ENCODE data around the gene SLC25A45. TPM values are rescaled to one million over a fixed set of nuclear protein-coding genes. Genes with fewer than 3 reads are reported as not detected.
"Not testable (repeated sequence)": the region's sequence is repeated elsewhere in the genome, so short reads cannot be mapped to it uniquely, and the experiment has no call there.

The SLC25A45 gene
- total RNA-seq, 1 donor from 2014 or later, result 4.6 TPM

DNA sequence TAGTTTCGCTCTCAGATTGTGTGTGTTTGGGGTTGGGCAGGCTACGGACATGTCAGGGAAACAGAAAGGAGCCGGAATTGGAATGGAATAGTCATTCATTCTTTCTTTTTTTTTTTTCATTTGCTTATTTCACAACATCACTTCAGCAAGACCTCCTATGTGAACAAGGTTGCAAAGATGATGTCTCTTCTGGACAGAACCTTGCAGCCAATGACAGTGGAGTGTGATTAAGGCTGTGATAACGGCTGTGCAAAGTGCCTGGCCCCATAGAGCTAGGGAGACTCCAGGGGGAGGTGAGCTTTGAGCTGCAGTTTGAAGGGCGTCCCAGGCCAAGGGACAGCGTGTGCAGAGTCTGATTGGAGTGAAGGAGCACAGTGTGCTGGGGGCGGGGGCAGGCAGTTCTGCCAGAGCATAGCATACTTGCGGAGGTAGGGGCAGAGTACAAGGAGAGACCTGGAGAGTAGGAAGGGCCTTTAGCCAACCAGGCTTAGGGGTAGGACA lies 24.5 kb downstream of the SLC25A45 start:
- no peak for DNase-seq

DNA sequence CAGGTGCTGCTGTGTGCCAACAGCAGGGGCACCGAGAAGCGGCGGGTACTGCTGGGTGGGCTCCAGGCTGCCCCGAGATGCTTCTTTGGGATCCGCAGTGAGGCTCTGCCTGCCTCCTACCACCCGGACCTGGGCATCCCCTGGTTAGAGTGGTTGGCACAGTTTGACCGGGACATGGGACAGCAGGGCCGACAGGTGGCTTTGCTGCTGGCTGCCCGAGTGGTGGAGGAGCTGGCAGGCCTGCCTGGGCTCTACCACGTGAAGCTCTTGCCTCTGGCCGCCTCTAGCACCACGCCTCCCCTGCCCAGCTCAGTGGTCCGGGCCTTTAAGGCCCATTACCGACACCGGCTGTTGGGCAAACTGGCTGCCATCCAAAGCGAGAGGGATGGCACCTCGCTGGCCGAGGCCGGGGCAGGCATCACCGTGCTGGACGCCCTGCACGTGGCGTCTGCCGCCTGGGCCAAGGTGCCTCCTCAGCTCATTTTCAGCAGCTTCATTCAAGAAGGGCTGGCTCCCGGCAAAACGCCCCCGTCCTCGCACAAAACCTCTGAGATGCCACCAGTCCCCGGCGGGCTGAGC lies 26.0 kb downstream of the SLC25A45 start:
- no peak for DNase-seq

DNA sequence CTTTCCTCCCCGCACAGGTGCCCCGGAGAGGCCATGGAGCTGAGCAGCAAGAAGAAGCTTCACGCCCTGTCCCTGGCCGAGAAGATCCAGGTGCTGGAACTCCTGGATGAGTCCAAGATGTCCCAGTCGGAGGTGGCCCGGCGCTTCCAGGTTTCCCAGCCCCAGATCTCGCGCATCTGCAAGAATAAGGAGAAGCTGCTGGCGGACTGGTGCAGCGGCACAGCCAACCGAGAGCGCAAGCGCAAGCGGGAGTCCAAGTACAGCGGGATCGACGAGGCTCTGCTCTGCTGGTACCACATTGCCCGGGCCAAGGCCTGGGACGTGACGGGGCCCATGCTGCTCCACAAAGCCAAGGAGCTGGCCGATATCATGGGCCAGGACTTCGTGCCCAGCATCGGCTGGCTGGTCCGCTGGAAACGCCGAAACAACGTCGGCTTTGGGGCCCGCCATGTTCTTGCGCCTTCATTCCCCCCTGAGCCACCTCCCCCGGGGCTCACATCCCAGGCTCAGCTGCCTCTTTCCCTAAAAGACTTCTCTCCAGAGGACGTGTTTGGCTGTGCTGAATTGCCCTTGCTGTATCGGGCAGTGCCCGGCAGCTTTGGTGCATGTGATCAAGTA lies 26.6 kb downstream of the SLC25A45 start:
- DNase-seq, result no peak

DNA sequence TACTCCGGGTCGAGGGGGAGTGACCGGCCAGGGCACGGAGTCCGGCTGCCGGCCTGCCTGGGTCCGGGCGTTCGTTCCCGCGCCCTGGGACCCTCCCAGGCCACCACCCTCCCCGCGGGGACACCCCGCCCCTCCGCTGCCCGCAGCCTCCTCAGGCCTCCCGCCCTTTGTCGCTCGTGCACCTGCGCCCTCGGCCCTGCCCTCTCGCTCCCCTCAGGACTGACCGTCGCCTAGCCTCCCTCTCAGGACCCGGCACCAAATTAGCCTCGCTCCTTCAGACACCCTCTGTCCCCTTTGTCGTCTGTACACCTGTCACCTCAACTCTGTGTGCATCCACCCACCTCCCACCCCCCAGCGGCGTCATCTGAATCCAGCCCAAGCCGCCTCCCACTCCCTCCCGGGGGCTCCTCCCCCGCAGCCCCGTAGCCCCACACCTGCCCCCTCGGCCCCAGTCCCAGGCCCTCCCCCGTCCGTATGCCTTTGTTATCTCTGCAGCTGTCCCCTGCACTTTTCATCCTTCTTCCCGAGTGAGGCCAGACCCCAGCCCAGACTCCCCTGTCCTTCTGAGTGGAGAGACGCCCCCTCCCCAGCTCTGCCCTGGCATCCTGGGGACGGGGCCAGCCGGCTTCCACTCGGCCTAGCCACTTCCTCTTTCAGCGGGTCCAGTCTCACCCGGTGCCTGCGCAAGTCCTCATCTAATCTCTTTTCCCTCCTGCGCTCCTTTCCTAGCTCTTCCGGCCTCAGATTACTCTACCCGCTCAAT lies 27.3 kb downstream of the SLC25A45 start:
- DNase-seq, result no peak

DNA sequence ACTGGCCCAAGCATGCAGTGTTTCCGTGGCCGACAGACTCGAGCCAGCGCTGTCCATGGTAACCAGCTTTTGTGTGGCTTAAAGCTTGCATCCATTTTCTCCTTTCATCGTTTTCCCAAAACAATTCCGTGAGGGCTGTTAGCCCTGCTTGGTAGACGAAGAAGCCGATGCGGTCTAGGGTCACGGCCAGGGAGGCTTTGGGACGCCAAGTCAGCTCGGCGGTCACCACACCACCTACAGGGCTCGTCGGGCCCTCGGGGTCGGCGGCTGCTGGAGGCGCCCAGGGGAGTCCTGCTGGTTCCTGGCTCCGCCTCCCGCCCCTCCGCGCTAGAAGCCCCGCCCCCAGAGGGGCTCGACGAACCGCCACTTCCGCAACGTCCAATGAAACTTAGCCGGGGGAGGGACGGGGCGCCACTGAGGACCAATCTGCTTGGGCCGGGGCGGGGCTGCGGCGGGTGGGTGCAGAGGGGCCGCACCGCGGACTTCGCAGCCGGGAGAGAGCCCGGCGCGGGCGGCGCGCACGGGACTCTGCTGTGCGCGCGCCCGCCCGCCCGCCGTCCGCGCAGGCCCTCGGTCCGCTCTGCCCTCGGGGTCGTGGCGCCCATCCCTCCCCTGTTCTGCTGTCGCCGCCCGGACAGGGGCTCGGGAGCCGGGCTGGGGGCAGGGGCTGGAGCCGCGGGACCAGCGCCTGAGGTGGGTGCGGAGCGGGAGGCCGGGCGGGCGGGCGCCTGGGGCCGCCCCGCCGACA lies 28.0 kb downstream of the SLC25A45 start, which contains the start of gene TIGD3:
TSS of gene TIGD3 (plus strand) at position 487 of the 748 bp plus-strand sequence. CDS start 1,058 bp downstream, outside the sequence.
- peak; percentile 88 for DNase-seq

GRCh38 chr11:65353900-65354264 lies 28.6 kb downstream of the SLC25A45 start:
- no peak for DNase-seq

DNA sequence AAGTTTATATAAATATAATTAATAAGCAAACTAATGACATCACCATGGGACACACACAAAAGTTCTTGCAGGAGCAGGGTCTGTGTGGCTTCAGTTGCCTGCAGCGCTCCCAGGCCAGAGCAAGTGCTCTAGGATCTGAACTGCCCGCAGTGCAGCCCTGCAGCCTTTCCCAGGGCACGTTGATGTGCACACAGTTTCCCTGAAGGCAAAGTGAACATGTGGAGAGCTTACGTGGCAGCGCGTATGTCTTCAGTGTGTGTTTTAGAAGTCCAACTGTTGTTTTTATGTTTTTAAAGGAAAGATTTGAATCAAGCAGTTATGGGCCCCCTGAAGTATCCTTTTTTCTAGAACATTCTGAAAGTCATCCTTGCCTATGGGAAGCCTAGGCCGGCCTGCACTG lies 29.1 kb downstream of the SLC25A45 start:
- DNase-seq, result no peak

GRCh38 chr11:65352783-65353182 lies 29.7 kb downstream of the SLC25A45 start:
- no peak for DNase-seq

DNA sequence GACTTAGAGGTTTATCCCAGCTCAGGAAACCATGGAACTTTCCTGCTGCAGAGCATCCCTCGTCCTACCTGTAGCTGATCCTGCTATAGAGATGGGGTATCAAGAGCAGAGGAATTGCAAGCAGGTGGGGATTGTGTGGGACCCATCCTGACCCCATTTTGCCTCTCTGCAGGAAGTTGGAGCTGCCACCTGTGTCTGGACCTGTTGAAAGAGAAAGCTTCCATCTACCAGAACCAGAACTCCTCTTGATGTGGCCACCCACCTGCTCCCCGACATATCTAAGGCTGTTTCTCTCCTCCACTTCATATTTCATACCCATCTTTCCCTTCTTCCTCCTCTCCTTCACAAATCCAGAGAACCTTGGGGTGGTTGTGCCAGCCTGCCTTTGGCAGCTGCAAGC lies 30.9 kb downstream of the SLC25A45 start:
- no peak for DNase-seq

GRCh38 chr11:65341856-65342255 lies 40.6 kb downstream of the SLC25A45 start:
- DNase-seq, result no peak

DNA sequence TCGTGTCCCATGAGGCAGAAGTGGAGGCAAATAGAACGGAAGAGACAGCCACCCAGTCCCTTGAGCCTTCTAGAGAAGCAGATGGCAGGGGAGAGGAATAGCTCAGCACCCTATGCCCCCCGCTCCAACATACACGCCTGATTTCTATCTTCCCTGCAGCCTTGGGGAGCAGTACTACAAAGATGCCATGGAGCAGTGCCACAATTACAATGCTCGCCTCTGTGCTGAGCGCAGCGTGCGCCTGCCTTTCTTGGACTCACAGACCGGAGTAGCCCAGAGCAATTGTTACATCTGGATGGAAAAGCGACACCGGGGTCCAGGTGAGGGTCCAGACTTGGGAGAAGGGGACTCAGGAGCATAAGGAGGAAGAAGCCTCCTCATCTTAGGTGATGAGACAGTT lies 42.2 kb downstream of the SLC25A45 start:
- no peak for DNase-seq

DNA sequence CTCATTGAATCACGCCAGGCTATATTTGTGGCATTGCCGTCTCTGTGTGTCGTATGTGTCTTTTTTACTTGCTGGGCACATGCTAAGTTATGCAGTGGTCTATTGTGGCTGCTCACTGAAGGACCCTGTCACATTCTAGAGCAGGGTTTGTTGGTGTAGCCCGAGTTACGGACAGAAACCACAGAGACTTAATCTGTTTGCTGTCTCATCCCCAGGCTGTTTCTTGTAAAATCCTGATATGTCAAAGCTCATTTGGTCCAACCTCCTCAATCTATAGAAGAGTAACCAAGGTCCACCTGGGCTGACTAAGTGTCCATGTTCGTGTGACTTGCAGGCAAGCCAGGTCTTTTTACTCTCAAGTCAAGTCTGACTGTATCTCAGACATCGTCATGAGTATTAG lies 43.8 kb downstream of the SLC25A45 start:
- DNase-seq, result no peak

DNA sequence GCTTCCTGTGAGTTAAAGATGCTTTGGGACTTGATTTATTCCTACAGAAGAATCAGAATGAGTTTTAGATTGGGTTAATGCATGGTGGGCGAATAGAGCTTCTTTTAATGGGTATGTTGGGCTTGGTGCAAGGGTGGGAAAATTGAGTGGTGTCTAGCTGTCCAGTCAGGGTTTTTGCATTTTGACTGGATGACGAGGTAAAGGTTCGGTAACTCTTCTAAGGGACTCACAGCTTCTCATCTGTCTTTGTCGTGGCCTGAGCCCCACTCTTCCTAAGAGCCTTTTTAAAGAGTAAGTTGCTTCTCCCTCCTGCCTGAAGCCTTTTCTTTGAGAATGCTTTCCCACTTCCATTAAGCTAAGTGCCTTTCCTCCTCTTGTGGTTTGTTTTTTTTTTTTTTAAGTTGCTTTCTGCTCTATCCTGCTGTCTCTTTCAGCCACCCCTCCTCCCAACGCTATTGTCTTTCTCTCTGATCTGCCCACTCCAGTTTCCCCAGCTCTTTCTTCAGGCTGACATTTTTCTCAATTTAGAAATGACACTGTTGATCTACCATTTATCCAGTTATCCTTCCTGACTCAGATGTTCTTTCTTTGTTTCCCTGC lies 47.6 kb downstream of the SLC25A45 start:
- DNase-seq, result no peak

DNA sequence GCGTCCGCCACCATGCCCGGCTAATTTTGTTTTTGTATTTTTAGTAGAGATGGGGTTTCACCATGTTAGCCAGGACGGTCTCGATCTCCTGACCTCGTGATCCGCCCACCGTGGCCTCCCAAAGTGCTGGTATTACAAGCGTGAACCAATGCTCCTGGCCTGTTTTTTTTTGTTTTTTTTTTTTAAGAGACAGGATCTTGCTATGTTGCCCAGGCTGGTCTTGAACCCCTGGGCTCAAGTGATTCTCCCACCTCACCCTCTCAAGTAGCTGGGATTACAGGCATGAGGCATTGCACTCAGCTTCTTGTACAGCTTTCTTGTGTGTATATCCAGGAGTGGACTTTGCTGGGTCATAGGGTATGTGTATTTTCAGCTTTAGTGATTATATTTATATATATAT lies 49.9 kb downstream of the SLC25A45 start:
- not testable (repeated sequence) for DNase-seq

DNA sequence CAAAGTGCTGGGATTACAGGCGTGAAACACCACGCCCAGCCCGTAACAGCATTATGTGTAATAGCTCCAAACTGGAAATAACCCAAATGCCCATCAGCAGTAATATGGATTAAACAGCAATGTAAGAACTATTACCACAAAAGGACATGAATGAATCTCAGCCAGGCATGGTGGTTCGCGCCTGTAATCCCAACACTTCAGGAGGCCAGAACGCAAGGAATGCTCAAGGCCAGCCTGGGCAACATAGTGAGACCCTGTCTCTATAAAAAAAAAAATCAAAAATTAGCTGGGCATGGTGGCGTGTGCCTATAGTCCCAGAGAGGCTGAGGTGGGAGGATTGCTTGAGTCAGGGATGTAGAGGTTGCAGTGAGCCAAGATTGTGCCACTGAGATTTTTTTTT lies 51.9 kb downstream of the SLC25A45 start:
- no peak for DNase-seq

- peak; percentile 90 for DNase-seq
Observed at GRCh38 chr11:65329944-65330403, 52.5 kb downstream of the SLC25A45 start.

DNA sequence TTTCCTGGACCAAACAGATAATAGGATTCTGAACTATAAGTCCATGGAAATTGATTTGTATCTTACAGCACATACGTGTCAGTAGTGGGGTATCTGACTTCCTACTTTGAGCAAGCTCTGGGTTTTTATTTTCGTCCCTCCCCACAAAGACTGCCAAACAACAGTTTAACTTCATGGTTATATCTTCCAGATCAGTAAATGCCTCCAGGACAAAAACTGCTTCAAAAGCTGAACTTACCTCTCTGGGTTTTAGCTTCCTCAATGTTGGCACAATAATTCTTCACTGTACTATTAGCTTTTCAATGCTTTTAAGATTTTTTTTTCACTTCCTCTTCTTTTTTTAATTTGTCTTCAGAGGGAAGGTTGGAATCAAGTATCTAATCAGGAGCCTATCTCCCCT lies 53.0 kb downstream of the SLC25A45 start:
- DNase-seq, result no peak

GRCh38 chr11:65327021-65327420 lies 55.4 kb downstream of the SLC25A45 start:
- DNase-seq, result no peak

DNA sequence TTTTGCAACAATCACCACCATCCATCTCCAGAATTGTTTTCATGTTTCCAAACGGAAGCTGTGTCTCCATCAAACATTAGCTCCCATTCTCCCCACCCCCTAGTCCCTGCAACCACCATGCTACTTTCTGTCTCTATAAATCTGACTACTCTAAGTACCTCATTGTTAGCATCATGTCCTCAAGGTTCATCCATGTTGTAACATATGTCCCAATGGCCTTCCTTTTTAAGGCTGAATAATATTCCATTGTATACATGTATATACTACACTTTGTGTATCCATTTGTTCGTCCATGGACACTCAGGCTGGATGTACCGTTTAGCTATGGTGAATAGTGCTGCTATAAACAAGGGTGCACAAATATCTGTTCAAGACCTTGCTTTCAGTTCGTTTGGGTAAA lies 57.0 kb downstream of the SLC25A45 start:
- DNase-seq, result no peak

Data from skin of body (tissue), 2 donors.